ENCODE data around the gene FMO1.
A peak's percentile ranks its signal among the peaks of the same experiment; 100 is the strongest.

DNA sequence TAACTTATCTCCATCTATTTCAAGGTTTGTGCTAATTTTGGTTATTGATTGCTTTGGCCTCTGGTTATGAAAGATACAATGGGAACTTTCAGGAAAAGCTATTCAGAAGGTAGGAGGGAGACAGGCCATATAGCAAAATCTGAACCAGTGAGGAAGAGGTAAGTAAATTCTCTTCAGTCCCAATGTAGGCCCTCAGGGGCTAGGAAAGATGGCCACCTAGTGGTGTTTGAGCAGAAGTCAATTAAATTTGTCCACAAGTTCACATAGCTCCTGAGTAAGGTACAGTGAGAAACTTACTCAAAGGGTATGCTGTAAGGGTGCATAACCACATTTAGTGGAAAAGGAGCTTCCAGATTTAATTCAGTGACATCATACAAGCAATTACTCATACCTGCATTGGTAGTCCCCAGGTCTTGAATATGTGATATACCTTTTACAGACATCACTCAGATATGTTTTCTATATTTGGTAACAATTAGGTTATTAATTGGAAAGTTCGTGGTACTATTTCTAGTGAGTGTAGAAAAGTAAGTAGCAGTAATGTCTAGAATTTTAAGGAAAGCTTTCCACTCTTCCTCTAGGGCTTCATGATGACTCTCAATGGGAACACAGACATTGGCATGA lies 21.4 kb upstream of the FMO1 start:
- TF ChIP-seq, protein P1, sequence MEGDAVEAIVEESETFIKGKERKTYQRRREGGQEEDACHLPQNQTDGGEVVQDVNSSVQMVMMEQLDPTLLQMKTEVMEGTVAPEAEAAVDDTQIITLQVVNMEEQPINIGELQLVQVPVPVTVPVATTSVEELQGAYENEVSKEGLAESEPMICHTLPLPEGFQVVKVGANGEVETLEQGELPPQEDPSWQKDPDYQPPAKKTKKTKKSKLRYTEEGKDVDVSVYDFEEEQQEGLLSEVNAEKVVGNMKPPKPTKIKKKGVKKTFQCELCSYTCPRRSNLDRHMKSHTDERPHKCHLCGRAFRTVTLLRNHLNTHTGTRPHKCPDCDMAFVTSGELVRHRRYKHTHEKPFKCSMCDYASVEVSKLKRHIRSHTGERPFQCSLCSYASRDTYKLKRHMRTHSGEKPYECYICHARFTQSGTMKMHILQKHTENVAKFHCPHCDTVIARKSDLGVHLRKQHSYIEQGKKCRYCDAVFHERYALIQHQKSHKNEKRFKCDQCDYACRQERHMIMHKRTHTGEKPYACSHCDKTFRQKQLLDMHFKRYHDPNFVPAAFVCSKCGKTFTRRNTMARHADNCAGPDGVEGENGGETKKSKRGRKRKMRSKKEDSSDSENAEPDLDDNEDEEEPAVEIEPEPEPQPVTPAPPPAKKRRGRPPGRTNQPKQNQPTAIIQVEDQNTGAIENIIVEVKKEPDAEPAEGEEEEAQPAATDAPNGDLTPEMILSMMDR (IDR thresholded peaks at IDR 0.05; ENCODE audit: borderline replicate concordance, extremely low read depth, low read length, poor library complexity, severe bottlenecking): peak; percentile 73
- no peak for TF ChIP-seq EZH2 (IDR thresholded peaks at IDR 0.05; ENCODE audit: borderline replicate concordance, low read depth, low read length, severe bottlenecking)
